Activated CD8-positive, alpha-beta memory T cell treated with anti-CD3 and anti-CD28 coated beads for 24 hours (primary cell): ENCODE results near the gene ADAM8.
"Not testable (repeated sequence)": the region's sequence is repeated elsewhere in the genome, so short reads cannot be mapped to it uniquely, and the experiment has no call there.

Experiments
- DNase-seq: peaks from one replicate; pipeline ENCODE4 v3.0.0-alpha.2; 2020

The ADAM8 gene

GRCh38 chr10:133247681-133248333, 28.9 kb downstream of the ADAM8 start:
- DNase-seq: no peak

DNA sequence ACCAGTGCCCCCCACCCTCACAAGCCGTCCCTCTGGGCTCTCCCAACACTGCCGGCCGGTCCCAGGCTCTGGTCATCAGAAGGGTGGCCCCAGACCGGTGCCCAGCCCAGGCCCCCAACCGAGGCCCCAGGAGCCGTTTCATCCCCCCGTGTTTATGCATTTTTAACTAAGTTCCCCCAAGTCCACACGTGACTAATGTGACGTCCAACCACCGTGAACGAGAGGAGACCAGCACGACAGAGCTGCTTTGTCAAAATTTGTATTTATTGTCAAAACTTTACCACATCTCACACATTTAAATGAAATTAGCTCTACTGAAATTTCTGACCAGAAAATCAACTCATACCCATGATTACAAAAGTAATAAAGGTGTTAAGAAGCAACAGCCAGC, 30.4 kb downstream of the ADAM8 start:
- no peak for DNase-seq

GRCh38 chr10:133245439-133246235, 31.0 kb downstream of the ADAM8 start:
- DNase-seq: no peak

DNA sequence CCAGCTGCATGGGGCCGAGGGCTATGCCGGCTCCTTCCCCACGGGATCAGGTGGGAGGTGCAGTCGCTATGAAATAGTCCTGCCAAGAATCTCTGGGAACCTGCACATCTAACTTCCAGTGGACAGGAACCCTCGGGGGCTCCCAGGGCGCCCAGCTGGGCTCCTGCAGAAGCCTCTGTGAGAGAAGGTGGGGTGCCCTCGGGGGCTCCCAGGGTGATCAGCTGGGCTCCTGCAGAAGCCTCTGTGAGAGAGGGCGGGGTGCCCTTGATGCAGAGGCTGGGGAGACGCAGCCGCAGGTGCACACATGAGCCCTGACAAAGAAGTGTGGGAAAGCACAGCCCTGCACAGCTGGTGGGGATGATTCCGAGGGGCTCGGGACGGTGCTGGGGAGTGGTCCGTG, 33.1 kb downstream of the ADAM8 start:
- DNase-seq: no peak

DNA sequence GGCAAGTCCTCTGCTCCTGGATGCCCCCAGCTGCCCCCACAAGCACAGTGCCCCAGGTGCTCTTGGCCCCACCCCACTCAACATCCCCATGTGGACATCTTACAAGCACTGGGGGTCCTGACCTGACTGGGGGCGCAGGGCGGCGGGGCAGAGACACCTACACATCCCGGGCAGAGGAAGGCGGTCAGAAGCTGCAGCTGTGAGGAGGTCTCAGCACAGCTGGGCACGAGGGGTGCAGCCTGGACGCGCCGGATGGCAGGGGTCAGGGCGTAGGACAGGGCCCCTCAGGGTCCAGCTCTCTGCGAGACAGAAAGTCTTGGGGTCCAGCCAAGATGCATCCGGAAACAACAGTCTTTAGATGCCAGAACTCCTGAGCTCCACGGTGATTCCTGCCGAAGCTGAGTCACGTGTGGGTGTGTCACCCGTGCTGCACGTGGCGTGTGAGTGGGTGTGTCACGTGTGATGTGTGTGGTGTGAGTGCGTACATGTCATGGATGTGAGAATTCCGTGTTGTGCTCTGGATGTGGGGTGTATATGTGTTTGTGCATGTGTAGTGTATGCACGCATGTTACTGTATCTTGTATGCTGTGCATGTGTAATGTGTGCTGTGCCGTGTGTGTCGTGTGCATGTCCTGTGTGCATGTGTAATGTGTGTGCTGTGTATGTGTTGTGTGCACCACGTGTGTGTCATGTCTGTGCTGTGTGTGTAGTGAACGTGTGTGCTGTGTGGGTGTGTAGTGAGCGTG, 33.9 kb downstream of the ADAM8 start:
- DNase-seq: no peak

DNA sequence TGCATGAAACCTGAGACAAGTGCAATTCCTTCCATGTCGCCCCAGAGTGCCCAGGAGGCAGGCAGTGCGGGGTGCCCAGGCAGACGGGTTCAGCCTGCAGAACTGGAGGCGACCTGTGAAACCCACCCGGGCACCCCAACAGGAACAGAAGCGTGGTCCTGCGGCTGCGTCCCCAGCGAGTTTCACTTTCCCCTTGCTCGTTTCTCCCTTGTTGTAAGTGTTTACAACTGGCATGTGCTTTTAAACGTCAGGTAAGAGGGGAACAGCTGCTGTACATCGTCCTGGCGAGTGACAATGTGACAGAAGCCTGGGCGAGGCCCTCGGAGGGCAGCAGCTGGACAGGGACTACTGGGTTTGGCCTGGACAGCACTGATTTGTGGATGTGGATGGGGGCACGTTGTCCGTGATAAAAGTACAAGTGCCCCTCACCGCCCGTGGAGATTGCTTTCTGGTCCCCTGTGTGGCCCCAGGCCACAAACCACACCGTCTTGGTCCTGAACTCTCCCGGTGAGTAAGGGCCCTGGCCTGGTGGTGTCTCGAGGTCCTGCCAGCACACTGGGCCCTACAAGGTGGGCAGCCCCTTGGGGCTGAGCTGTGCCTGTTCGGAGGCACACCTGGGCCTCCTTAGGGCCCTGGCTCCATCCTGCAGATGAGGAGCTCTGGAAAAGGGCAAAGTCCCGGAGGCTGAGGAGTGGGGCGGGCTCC, 35.0 kb downstream of the ADAM8 start:
- no peak for DNase-seq

GRCh38 chr10:133239990-133240389, 36.7 kb downstream of the ADAM8 start:
- DNase-seq: no peak

GRCh38 chr10:133238466-133238804, 38.2 kb downstream of the ADAM8 start:
- no peak for DNase-seq

GRCh38 chr10:133237588-133238465, 38.8 kb downstream of the ADAM8 start, which contains the start of gene VENTX:
TSS of gene VENTX (plus strand) at chr10:133237855. CDS start at chr10:133237915, 60 bp downstream.
- DNase-seq: no peak

GRCh38 chr10:133237241-133237587, 39.5 kb downstream of the ADAM8 start:
- DNase-seq: no peak

DNA sequence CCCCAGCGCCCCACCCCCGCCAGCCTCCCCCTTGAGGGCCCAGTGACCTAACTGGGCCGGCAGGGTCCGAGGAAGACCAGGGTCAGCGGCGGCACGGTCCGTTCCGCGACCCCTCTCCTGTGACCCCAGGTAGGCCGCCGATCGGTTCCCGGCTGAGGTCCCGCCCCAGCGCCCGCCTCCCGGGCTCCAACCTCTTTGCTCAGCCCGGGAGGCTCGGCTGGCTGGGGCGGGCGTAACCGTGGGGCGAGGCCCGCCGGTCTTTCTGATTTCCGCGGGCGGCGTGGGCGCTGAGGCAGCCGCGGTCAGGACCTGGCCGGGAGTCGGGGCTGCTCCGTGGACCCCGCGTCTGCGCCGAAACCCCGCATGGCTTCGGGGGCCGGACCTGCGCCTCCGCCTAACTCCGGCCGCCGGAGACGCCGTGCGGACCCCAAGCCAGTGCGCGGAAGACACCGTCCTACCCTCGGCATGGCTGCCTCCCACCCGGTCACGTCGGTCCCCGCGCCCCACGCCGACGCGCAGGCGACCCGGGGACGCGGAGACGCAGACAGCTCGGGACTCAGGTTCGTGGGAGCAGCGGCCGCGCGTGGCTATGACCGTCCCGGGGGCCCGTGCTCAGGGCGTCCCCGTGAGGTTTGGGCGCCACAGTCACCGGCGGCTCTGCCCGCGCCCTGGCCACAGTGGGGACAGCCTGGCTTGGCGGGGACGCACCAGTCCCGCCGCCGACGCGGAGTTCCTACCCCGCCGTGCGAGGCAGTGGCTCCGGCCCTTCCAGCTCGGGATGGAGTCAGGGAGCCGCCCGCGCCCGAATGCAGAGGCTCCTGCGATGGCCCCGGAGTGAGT, 40.0 kb downstream of the ADAM8 start:
- DNase-seq: no peak

DNA sequence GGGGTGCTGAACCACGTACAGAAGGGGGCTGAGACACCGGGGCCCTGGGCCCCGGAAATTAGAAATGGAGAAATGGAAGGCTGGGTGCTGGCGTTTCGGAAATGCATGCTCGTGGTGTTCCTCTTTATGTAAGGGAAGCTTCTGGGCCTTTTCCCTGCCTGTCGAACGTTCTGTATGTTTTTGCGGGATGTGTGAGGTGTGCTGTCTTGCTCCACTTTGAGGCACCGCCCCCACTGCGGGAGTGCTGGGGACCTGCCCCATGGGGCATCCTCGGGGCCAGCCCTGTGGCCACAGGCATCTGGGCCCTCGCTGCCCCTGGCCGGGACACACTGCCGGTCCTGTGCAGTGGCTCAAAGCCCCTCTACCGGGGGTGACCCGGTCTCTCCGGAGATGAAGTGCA, 40.7 kb downstream of the ADAM8 start:
- no peak for DNase-seq

- DNase-seq: no peak
Observed at GRCh38 chr10:133235265-133235855, 41.3 kb downstream of the ADAM8 start.

DNA sequence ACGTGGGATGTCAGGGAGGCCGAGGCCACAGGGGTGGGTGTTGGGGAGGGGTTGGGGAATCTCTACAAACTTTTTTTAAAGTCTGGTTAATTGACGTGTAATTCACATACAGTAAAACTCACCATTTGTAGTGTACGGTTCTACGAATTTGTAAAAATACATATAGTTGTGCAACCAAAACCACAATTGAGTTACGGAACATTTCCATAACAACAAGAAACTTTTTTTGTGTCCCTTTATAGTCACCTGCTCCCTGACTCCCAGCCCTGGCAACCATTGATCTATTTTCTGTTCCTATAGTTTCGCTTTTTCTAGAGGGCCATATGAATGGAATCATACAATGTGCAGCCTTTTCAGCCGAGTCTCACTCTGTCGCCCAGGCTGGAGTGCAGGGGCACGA, 41.9 kb downstream of the ADAM8 start:
- DNase-seq: not testable (repeated sequence)

GRCh38 chr10:133231946-133232574, 44.6 kb downstream of the ADAM8 start:
- DNase-seq: no peak

GRCh38 chr10:133231244-133231945, 45.3 kb downstream of the ADAM8 start:
- no peak for DNase-seq

DNA sequence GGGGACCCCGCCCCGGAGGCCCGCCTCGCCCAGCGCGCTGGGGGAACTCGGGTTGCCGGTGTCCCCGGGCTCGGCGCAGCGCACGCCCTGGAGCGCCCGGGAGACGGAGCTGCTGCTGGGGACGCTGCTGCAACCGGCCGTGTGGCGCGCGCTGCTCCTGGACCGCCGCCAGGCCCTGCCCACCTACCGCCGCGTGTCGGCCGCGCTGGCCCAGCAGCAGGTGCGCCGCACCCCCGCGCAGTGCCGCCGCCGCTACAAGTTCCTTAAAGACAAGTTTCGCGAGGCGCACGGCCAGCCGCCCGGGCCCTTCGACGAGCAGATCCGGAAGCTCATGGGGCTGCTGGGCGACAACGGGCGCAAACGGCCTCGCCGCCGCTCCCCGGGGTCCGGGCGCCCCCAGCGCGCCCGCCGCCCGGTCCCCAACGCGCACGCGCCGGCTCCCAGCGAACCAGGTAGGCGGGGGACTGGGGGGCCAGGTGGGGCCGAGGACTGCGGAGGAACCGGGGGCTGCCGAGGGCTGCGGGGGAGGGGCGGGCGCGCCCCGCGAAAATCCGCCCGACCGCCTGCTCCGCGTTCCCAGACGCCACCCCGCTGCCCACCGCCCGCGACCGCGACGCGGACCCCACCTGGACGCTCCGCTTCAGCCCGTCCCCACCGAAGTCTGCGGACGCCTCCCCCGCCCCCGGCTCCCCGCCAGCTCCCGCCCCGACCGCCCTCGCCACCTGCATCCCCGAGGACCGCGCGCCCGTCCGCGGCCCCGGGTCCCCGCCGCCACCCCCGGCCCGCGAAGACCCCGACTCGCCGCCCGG, 46.1 kb downstream of the ADAM8 start:
- no peak for DNase-seq

DNA sequence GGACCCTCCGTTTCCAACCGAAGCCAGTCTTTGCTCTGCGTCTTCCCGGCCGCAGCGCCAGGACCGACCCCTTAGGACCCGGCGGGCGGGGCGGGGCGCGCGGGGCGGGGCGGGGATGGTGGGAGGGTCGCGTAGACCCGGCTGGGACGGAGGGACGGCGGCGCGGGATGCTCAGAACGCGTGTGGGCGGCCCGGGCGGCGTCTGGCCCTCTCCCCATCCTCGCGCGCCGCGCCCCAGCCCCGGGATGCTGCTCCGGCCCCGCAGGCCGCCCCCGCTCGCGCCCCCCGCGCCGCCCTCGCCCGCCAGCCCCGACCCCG, 46.7 kb downstream of the ADAM8 start, which contains the start of gene UTF1:
Gene UTF1, plus strand, starts transcription at position 174 of the 318 bp plus-strand sequence. Its CDS starts 72 bp downstream, at position 246.
- no peak for DNase-seq
